ENCODE data around the gene SLC2A9. TPM values are rescaled to one million over a fixed set of nuclear protein-coding genes. Genes with fewer than 3 reads are reported as not detected.

The SLC2A9 gene
- total RNA-seq, 4 donors from 2014 or later, result 0.19 to 0.89 (median 0.62) TPM

- Histone ChIP-seq H3K4me3 (no peak overlapping the region), H3K4me1 (no peaks in the 10 kb centered on the region), H3K27me3 (no peaks in the 10 kb centered on the region), H3K36me3 (no peaks in the 10 kb centered on the region), H3K27ac (no peak overlapping the region), H3K9me3 (no peaks in the 10 kb centered on the region)
- in situ Hi-C loops (cut with MboI; ENCODE audit: low sequenced_read_pairs in 4 of 4) (no loop called here), intact Hi-C loops (cut with DNase I; ENCODE audit: low total_unique reads) (no loop called here)
- TF ChIP-seq POLR2A (IDR thresholded peaks at IDR 0.05) (no peak), CTCF (IDR thresholded peaks at IDR 0.05 in 4 of 5, conservative IDR thresholded peaks at IDR 0.05 in 1 of 5) (no peak)
- DNase-seq, result no peak
- no peak for ATAC-seq
Observed at GRCh38 chr4:9877123-9877522, 144.2 kb downstream of the SLC2A9 start.

GRCh38 chr4:9875516-9875915, 145.8 kb downstream of the SLC2A9 start:
- TF ChIP-seq POLR2A (IDR thresholded peaks at IDR 0.05), result no peak
- TF ChIP-seq CTCF (IDR thresholded peaks at IDR 0.05 in 4 of 5, conservative IDR thresholded peaks at IDR 0.05 in 1 of 5), result no peak
- Histone ChIP-seq H3K27ac (no peak overlapping the region), H3K9me3 (no peaks in the 10 kb centered on the region), H3K27me3 (no peaks in the 10 kb centered on the region), H3K4me3 (no peak overlapping the region), H3K4me1 (no peaks in the 10 kb centered on the region), H3K36me3 (no peaks in the 10 kb centered on the region)
- in situ Hi-C loops (cut with MboI; ENCODE audit: low sequenced_read_pairs in 4 of 4) (no loop called here), intact Hi-C loops (cut with DNase I; ENCODE audit: low total_unique reads) (no loop called here)
- no peak for DNase-seq
- no peak for ATAC-seq

GRCh38 chr4:9874385-9874784, 146.9 kb downstream of the SLC2A9 start:
- Histone ChIP-seq H3K4me3 (no peak overlapping the region), H3K27me3 (no peaks in the 10 kb centered on the region), H3K4me1 (no peaks in the 10 kb centered on the region), H3K36me3 (no peaks in the 10 kb centered on the region), H3K27ac (no peak overlapping the region), H3K9me3 (no peaks in the 10 kb centered on the region)
- intact Hi-C loops (cut with DNase I; ENCODE audit: low total_unique reads) (no loop called here), in situ Hi-C loops (cut with MboI; ENCODE audit: low sequenced_read_pairs in 4 of 4) (no loop called here)
- ATAC-seq (no peak), DNase-seq (no peak)
- no peak for TF ChIP-seq POLR2A (IDR thresholded peaks at IDR 0.05)
- TF ChIP-seq CTCF (IDR thresholded peaks at IDR 0.05 in 4 of 5, conservative IDR thresholded peaks at IDR 0.05 in 1 of 5), result no peak

- ATAC-seq (no peak), DNase-seq (no peak)
- TF ChIP-seq CTCF (IDR thresholded peaks at IDR 0.05 in 4 of 5, conservative IDR thresholded peaks at IDR 0.05 in 1 of 5) (no peak), POLR2A (IDR thresholded peaks at IDR 0.05) (no peak)
- in situ Hi-C loops (cut with MboI; ENCODE audit: low sequenced_read_pairs in 4 of 4), result no loop called here
- no peaks in the 10 kb centered on the region for H3K36me3 ChIP-seq
- no peaks in the 10 kb centered on the region for H3K9me3 ChIP-seq
- H3K27ac ChIP-seq, result no peak overlapping the region
- no peak overlapping the region for H3K4me3 ChIP-seq
- H3K27me3 ChIP-seq, result no peaks in the 10 kb centered on the region
- intact Hi-C loops (cut with DNase I; ENCODE audit: low total_unique reads), result no loop called here
- H3K4me1 ChIP-seq, result no peaks in the 10 kb centered on the region
Observed at GRCh38 chr4:9870165-9870790, 151.0 kb downstream of the SLC2A9 start.

All from gastrocnemius medialis (tissue), 4 donors.